ENCODE data around the gene HELT.

Gene HELT

GRCh38 chr4:185004562-185005218, 13.6 kb upstream of the HELT start:
- no peak for DNase-seq

- no peak for DNase-seq
Observed at GRCh38 chr4:185005219-185005819, 13.0 kb upstream of the HELT start.

GRCh38 chr4:185011408-185011807, 6.9 kb upstream of the HELT start:
- DNase-seq: no peak

GRCh38 chr4:185013417-185014125, 4.7 kb upstream of the HELT start:
- no peak for DNase-seq

GRCh38 chr4:185015108-185015507, 3.2 kb upstream of the HELT start:
- DNase-seq: no peak

GRCh38 chr4:185016101-185016940, 2.0 kb upstream of the HELT start:
- DNase-seq: no peak

- no peak for DNase-seq
Observed at GRCh38 chr4:185016946-185017758, 1.1 kb upstream of the HELT start.

GRCh38 chr4:185018834-185019455, 655 bp downstream of the HELT start:
- no peak for DNase-seq

GRCh38 chr4:185019456-185020292, 1.4 kb downstream of the HELT start:
- DNase-seq: no peak

GRCh38 chr4:185020293-185020808, 2.1 kb downstream of the HELT start:
- no peak for DNase-seq

GRCh38 chr4:185020863-185021761, 2.8 kb downstream of the HELT start:
- no peak for DNase-seq

GRCh38 chr4:185023471-185023870, 5.2 kb downstream of the HELT start:
- no peak for DNase-seq

GRCh38 chr4:185028625-185029024, 10.3 kb downstream of the HELT start:
- DNase-seq: no peak

- no peak for DNase-seq
Observed at GRCh38 chr4:185031611-185032010, 13.3 kb downstream of the HELT start.

- DNase-seq: no peak
Observed at GRCh38 chr4:185033072-185033471, 14.8 kb downstream of the HELT start.

GRCh38 chr4:185033950-185034349, 15.7 kb downstream of the HELT start:
- no peak for DNase-seq

- no peak for DNase-seq
Observed at GRCh38 chr4:185035284-185035683, 17.0 kb downstream of the HELT start.

- DNase-seq: no peak
Observed at GRCh38 chr4:185036019-185036418, 17.7 kb downstream of the HELT start.

- no peak for DNase-seq
Observed at GRCh38 chr4:185036842-185037241, 18.6 kb downstream of the HELT start.

All from NCI-H187 treated with DMSO at 0.1 percent for 48 hours (cell line).